Esophagus squamous epithelium (tissue), 5 donors: ENCODE results near the gene ARPC1B. TPM values are rescaled to one million over a fixed set of nuclear protein-coding genes. Genes with fewer than 3 reads are reported as not detected.
A peak's percentile ranks its signal among the peaks of the same experiment; 100 is the strongest.
"Not testable (repeated sequence)": the region's sequence is repeated elsewhere in the genome, so short reads cannot be mapped to it uniquely, and the experiment has no call there.

Source experiments
- DNase-seq: peaks from one replicate; lab custom pipeline; 2025; lab: John Stamatoyannopoulos, UW
- H3K27ac ChIP-seq, 4 donors: fragments of 200-600 bp; sonication (generic); one replicate each; pipeline ENCODE4 v1.5.1; 2016 to 2019; ENCODE audit warnings: mild to moderate bottlenecking in 1 of 4
- H3K27me3 ChIP-seq, 4 donors: fragments of 200-600 bp; sonication (generic); 1 replicate in 3 of 4; 2 replicates in 1 of 4; pipeline versions ENCODE4 v1.5.1 to v1.6.0; 2017 to 2021; ENCODE audit warnings: antibody characterized with exemption in 1 of 4
- H3K36me3 ChIP-seq, 3 donors: fragments of 200-600 bp; sonication (generic); one replicate each; pipeline ENCODE4 v1.5.1; 2016 to 2019
- H3K4me1 ChIP-seq, 3 donors: fragments of 200-600 bp; sonication (generic); one replicate each; pipeline ENCODE4 v1.5.1; 2017 to 2019
- H3K4me3 ChIP-seq, 4 donors: fragments of 200-600 bp; sonication (generic); 1 replicate in 3 of 4; 2 replicates in 1 of 4; pipeline ENCODE4 v1.5.1; 2016 to 2019; ENCODE audit warnings: mild to moderate bottlenecking in 2 of 4, moderate library complexity in 1 of 4
- H3K9me3 ChIP-seq, 3 donors: fragments of 200-600 bp; sonication (generic); one replicate each; pipeline ENCODE4 v1.5.1; 2016 to 2019
- CTCF ChIP-seq, 6 experiments: fragments of 450-650 bp in 4 of 6; fragments of 200-600 bp in 2 of 6; sonication (generic) in 2 of 6; IDR thresholded peaks; one replicate each; pipeline ENCODE4 v1.5.1; 2016 to 2019; ENCODE audit warnings: antibody characterized with exemption in 6 of 6, mild to moderate bottlenecking in 4 of 6, moderate library complexity in 4 of 6
- POLR2A ChIP-seq, 4 donors: fragments of 450-650 bp; IDR thresholded peaks; one replicate each; pipeline ENCODE4 v1.6.1; 2017; ENCODE audit warnings: antibody characterized with exemption in 4 of 4, mild to moderate bottlenecking in 4 of 4, moderate library complexity in 3 of 4
- WGBS, 2 donors: methylation state at CpG; one replicate each; pipeline ENCODE4 v1.1.5; 2018; 5-methylcytosine and 5-hydroxymethylcytosine counted together
- intact Hi-C: fragments of 100-400 bp; cut with DNase I; formaldehyde crosslinking; loops from one replicate; pipeline ENCODE4 v1.15.0; 2022
- total RNA-seq, 4 donors: library from RNA; depleted of rRNA; stranded (reverse); fragments of >200 nt; gene quantifications; one replicate each; pipeline ENCODE4 v1.1.0, GENCODE V29; 2016
- donor health status: DM: yes; HTN: yes; CAD: no.

ARPC1B gene
- total RNA-seq, 4 donors from 2014 or later, result 27.9 to 166 (median 128) TPM

GRCh38 chr7:99422186-99422585 lies 47.7 kb downstream of the ARPC1B start:
- TF ChIP-seq CTCF (IDR thresholded peaks at IDR 0.05), result no peak
- TF ChIP-seq POLR2A (IDR thresholded peaks at IDR 0.05), result no peak
- WGBS, 2 donors, result 82 to 84% methylated on average over 11 of the region's 11 CpGs
- H3K36me3 ChIP-seq, result peaks cover 42 to 96% (median 56%) of the 10 kb centered on the region in 3 donors

GRCh38 chr7:99422625-99423024 lies 48.1 kb downstream of the ARPC1B start:
- peaks cover 38 to 93% (median 51%) of the 10 kb centered on the region in 3 donors for H3K36me3 ChIP-seq
- H3K4me3 ChIP-seq, result no peak overlapping the region
- H3K27me3 ChIP-seq, result no peaks in the 10 kb centered on the region
- TF ChIP-seq POLR2A (IDR thresholded peaks at IDR 0.05), result no peak
- TF ChIP-seq CTCF (IDR thresholded peaks at IDR 0.05), result no peak
- H3K4me1 ChIP-seq, result no peaks in the 10 kb centered on the region
- intact Hi-C loops, result no loop called here
- H3K27ac ChIP-seq, result no peak overlapping the region
- WGBS, 2 donors, result 65 to 71% methylated on average over 5 of the region's 5 CpGs
- no peak for DNase-seq
- no peaks in the 10 kb centered on the region for H3K9me3 ChIP-seq

More at GRCh38 chr7:99422186-99422585, 47.7 kb downstream of the ARPC1B start:
- intact Hi-C loops, result no loop called here
- Histone ChIP-seq H3K4me1 (no peaks in the 10 kb centered on the region), H3K27me3 (no peaks in the 10 kb centered on the region), H3K27ac (no peak overlapping the region), H3K9me3 (no peaks in the 10 kb centered on the region), H3K4me3 (no peak overlapping the region)
- DNase-seq, result no peak

GRCh38 chr7:99424932-99425730 lies 50.6 kb downstream of the ARPC1B start:
- TF ChIP-seq CTCF (IDR thresholded peaks at IDR 0.05) (no peak), POLR2A (IDR thresholded peaks at IDR 0.05) (no peak)

GRCh38 chr7:99428972-99429566 lies 54.5 kb downstream of the ARPC1B start:
- no peaks in the 10 kb centered on the region for H3K27me3 ChIP-seq
- H3K27ac ChIP-seq, result no peak overlapping the region
- no peak overlapping the region for H3K4me3 ChIP-seq
- DNase-seq, result no peak
- intact Hi-C loops, result no loop called here
- H3K36me3 ChIP-seq, result peaks cover 33 to 93% (median 46%) of the 10 kb centered on the region in 3 donors
- WGBS, 2 donors, result 93 to 100% methylated on average over 1 to 2 of the region's 10 CpGs
- H3K4me1 ChIP-seq, result peaks cover 4 to 35% (median 17%) of the 10 kb centered on the region in 3 donors
- TF ChIP-seq CTCF (IDR thresholded peaks at IDR 0.05), result no peak
- no peak for TF ChIP-seq POLR2A (IDR thresholded peaks at IDR 0.05)
- no peaks in the 10 kb centered on the region for H3K9me3 ChIP-seq

More at GRCh38 chr7:99424932-99425730, 50.6 kb downstream of the ARPC1B start:
- Histone ChIP-seq H3K27me3 (no peaks in the 10 kb centered on the region), H3K4me3 (no peak overlapping the region), H3K36me3 (peaks cover 34 to 93% (median 43%) of the 10 kb centered on the region in 3 donors), H3K9me3 (no peaks in the 10 kb centered on the region), H3K4me1 (no peaks in the 10 kb centered on the region), H3K27ac (no peak overlapping the region)
- WGBS, 2 donors, result 93% methylated on average over 3 of the region's 24 CpGs; no CpG with 5 or more reads in 1 of the 2 donors
- intact Hi-C loops, result no loop called here
- no peak for DNase-seq

GRCh38 chr7:99429756-99430155 lies 55.2 kb downstream of the ARPC1B start:
- Histone ChIP-seq H3K27ac (no peak overlapping the region), H3K27me3 (no peaks in the 10 kb centered on the region), H3K4me3 (no peak overlapping the region), H3K4me1 (peaks cover 4 to 38% (median 17%) of the 10 kb centered on the region in 3 donors), H3K36me3 (peaks cover 26 to 93% (median 41%) of the 10 kb centered on the region in 3 donors), H3K9me3 (no peaks in the 10 kb centered on the region)
- TF ChIP-seq POLR2A (IDR thresholded peaks at IDR 0.05), result no peak
- no peak for TF ChIP-seq CTCF (IDR thresholded peaks at IDR 0.05)
- WGBS, 2 donors, result 100% methylated on average over 1 to 4 of the region's 8 CpGs
- DNase-seq, result no peak
- intact Hi-C loops, result no loop called here

GRCh38 chr7:99431756-99432540 lies 57.4 kb downstream of the ARPC1B start:
- H3K4me3 ChIP-seq, H3K27me3 ChIP-seq, intact Hi-C loops, DNase-seq, H3K9me3 ChIP-seq: not testable (repeated sequence)
- Histone ChIP-seq H3K27ac (peak overlapping the region; percentile 44 to 74 (median 64)), H3K4me1 (peaks cover 4 to 59% (median 17%) of the 10 kb centered on the region in 3 donors), H3K36me3 (peaks cover 17 to 82% (median 39%) of the 10 kb centered on the region in 3 donors)
- WGBS, 2 donors, result 50 to 69% methylated on average over 11 to 13 of the region's 13 CpGs
